MM.1S (cell line): ENCODE measurements around the gene NIPBL.

ENCODE experiments used
- EZH2 ChIP-seq: fragments of 300-600 bp; sonication (generic); optimal IDR thresholded peaks from 2 replicates; pipeline ENCODE3; 2017; ENCODE audit warnings: low read depth, mild to moderate bottlenecking, antibody characterized with exemption, low read length, mixed read lengths
- TF ChIP-seq, protein P1 (sequence below): fragments of 300-600 bp; sonication (generic); IDR thresholded peaks from 2 replicates; pipeline ENCODE4 v1.5.1; 2016; ENCODE audit warnings: antibody characterized with exemption, low read length, mixed read lengths

GRCh38 chr5:36836831-36837230 lies 39.7 kb upstream of the NIPBL start:
- TF ChIP-seq, protein P1, sequence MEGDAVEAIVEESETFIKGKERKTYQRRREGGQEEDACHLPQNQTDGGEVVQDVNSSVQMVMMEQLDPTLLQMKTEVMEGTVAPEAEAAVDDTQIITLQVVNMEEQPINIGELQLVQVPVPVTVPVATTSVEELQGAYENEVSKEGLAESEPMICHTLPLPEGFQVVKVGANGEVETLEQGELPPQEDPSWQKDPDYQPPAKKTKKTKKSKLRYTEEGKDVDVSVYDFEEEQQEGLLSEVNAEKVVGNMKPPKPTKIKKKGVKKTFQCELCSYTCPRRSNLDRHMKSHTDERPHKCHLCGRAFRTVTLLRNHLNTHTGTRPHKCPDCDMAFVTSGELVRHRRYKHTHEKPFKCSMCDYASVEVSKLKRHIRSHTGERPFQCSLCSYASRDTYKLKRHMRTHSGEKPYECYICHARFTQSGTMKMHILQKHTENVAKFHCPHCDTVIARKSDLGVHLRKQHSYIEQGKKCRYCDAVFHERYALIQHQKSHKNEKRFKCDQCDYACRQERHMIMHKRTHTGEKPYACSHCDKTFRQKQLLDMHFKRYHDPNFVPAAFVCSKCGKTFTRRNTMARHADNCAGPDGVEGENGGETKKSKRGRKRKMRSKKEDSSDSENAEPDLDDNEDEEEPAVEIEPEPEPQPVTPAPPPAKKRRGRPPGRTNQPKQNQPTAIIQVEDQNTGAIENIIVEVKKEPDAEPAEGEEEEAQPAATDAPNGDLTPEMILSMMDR, result no peak
- TF ChIP-seq EZH2, result no peak
